ENCODE measurements around the gene TFF1.
"Not testable (repeated sequence)": the region's sequence is repeated elsewhere in the genome, so short reads cannot be mapped to it uniquely, and the experiment has no call there.

The TFF1 gene

GRCh38 chr21:42366292-42367010 lies at the start of gene TFF1:
TSS of gene TFF1 (minus strand) at chr21:42366535. CDS start at chr21:42366495, 40 bp downstream.
- no peak for DNase-seq

GRCh38 chr21:42414928-42415769 lies 48.8 kb upstream of the TFF1 start:
- no peak for DNase-seq

GRCh38 chr21:42414553-42414927 lies 48.2 kb upstream of the TFF1 start:
- DNase-seq, result no peak

GRCh38 chr21:42414066-42414465 lies 47.7 kb upstream of the TFF1 start:
- DNase-seq, result no peak

GRCh38 chr21:42413500-42413899 lies 47.2 kb upstream of the TFF1 start:
- DNase-seq, result no peak

- DNase-seq, result no peak
These were observed 46.8 kb upstream of the TFF1 start for GRCh38 chr21:42413093-42413492.

GRCh38 chr21:42412636-42412933 lies 46.2 kb upstream of the TFF1 start:
- no peak for DNase-seq

GRCh38 chr21:42411891-42412635 lies 45.7 kb upstream of the TFF1 start:
- no peak for DNase-seq

GRCh38 chr21:42411197-42411869 lies 45.0 kb upstream of the TFF1 start:
- peak in 1 of 2 experiments; percentile 5 for DNase-seq

GRCh38 chr21:42409366-42409765 lies 43.0 kb upstream of the TFF1 start:
- no peak for DNase-seq

GRCh38 chr21:42408718-42409117 lies 42.4 kb upstream of the TFF1 start:
- not testable (repeated sequence) for DNase-seq

GRCh38 chr21:42407476-42407875 lies 41.1 kb upstream of the TFF1 start:
- no peak for DNase-seq

GRCh38 chr21:42406866-42407265 lies 40.5 kb upstream of the TFF1 start:
- no peak for DNase-seq

- no peak for DNase-seq
These were observed 39.9 kb upstream of the TFF1 start for GRCh38 chr21:42406201-42406621.

- DNase-seq, result no peak
These were observed 39.0 kb upstream of the TFF1 start for GRCh38 chr21:42405064-42406013.

- DNase-seq, result no peak
These were observed 38.2 kb upstream of the TFF1 start for GRCh38 chr21:42404539-42404938.

- no peak for DNase-seq
These were observed 37.4 kb upstream of the TFF1 start, which contains the start of gene UBASH3A for GRCh38 chr21:42403611-42404231. TSS of gene UBASH3A (plus strand) at chr21:42403902. CDS start at chr21:42403946, 44 bp downstream.

GRCh38 chr21:42401820-42402251 lies 35.5 kb upstream of the TFF1 start:
- no peak for DNase-seq

- DNase-seq, result no peak
These were observed 34.8 kb upstream of the TFF1 start for GRCh38 chr21:42401154-42401553.

GRCh38 chr21:42400525-42400924 lies 34.2 kb upstream of the TFF1 start:
- DNase-seq, result no peak

- DNase-seq, result no peak
These were observed 32.2 kb upstream of the TFF1 start for GRCh38 chr21:42398436-42399028.

Measured in NCI-H2081 (cell line).